ENCODE data around the gene CCHCR1.
"Not testable (repeated sequence)": the region's sequence is repeated elsewhere in the genome, so short reads cannot be mapped to it uniquely, and the experiment has no call there.

Gene CCHCR1

DNA sequence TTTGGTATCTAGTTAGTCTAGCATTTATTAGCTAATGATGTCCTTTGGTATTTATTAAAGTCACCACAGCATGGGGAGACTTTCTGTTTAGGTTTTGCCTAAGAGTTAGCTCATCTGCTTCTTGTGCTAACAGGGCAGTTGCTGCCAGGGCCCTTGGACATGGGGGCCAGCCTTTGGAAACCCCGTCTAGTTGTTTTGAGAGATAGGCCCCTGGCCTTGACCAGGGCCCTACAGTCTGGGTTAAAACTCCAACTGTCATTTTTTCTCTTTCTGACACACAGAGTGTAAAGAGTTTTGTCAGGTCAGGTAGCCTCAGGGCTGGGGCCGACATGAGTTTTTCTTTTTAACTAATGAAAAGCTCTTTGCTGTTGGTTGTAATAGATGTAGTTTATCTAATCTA, 25.7 kb upstream of the CCHCR1 start:
- not testable (repeated sequence) for DNase-seq

- peak; percentile 91 for DNase-seq
These were observed 22.9 kb upstream of the CCHCR1 start for GRCh38 chr6:31180500-31180899.

DNA sequence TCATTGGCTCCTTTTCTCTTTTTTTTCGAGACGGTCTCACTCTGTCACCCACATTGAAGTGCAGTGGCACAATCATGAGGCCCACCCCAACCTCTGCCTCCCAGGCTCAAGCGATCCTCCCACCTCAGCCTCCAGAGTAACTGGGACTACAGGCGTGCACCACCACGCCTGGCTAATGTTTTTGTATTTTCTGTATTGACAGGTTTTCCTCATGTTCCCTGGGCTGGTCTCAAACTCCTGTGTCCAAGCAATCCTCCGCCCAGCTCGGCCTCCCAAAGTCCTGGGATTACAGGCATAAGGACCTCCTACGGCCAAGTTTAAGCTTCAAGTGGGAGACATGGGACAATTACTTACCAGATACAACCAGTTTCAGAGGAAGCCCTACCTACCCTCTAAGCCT, 22.3 kb upstream of the CCHCR1 start:
- DNase-seq: no peak

- DNase-seq: no peak
These were observed 21.4 kb upstream of the CCHCR1 start for GRCh38 chr6:31179042-31179386.

GRCh38 chr6:31178143-31179041, 20.8 kb upstream of the CCHCR1 start:
- no peak for DNase-seq

GRCh38 chr6:31175971-31176370, 18.4 kb upstream of the CCHCR1 start:
- peak; percentile 54 for DNase-seq

GRCh38 chr6:31174378-31174777, 16.8 kb upstream of the CCHCR1 start:
- DNase-seq: no peak

GRCh38 chr6:31173406-31173805, 15.8 kb upstream of the CCHCR1 start:
- DNase-seq: no peak

DNA sequence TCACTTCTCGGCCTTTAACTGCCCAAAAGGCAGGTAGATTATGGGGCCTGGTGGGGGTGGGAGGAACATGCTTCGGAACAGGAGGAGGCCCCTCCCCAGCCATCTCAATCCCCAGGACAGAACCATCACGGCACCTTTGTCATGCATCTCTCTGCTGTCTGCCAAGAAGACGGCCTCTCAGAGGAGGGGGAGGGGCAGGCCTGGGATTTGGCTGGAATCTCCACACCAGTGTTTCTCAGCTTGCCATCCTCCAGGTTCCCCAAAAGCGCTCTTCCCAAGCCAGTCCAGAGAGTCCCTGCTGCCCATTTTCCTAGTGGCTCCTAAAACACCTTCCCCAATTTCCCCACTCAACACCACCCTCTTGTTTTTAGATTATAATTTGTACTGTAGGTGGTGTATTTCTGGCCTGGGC, 15.4 kb upstream of the CCHCR1 start:
- DNase-seq: no peak

- no peak for DNase-seq
These were observed 14.6 kb upstream of the CCHCR1 start for GRCh38 chr6:31171931-31172905.

DNA sequence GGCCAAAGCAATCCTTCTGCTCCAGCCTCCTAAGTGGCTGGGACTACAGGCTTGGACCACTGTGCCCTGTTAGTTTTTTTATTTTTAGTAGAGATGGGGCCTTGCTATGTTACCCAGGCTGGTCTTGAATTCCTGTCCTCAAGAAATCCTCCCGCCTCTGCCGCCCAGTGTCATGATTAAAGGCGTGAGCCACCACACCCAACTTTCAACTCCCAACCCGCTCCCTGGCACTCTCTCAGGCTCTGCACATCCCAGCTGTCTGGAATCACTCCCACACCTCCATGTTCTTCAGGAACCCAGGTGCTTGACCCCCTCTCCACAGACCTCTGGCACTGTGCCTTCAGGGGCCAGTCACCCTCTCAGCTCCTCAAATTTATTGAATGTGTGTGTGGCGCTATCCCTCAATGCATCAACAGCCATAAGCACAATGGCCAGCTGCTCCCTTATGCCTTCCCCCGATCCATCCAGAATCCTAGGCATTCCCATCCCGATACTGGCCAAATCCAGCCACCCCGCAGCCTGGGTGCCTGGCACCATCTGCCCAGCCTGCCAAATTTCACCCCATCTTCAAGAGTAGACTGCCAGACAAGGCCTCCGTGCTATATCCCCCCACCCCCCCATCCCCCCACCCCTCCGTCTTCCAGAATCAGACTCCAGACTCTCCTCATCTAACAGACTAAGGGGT, 13.5 kb upstream of the CCHCR1 start:
- no peak for DNase-seq

DNA sequence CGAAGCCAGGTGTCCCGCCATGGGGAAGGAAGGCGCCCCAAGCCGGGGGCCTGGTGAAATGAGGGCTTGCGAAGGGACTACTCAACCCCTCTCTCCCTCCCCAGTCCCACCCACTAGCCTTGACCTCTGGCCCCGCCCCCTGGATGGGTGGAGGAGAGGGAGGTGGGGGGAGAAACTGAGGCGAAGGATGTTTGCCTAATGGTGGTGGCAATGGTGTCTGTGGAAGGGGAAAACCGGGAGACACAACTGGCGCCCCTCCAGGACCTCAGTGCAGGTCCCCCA, 12.9 kb upstream of the CCHCR1 start, which contains the start of gene POU5F1:
Gene POU5F1, minus strand, starts transcription at position 83 of the 282 bp plus-strand sequence. Its CDS starts 62 bp downstream, at position 21.
- no peak for DNase-seq

DNA sequence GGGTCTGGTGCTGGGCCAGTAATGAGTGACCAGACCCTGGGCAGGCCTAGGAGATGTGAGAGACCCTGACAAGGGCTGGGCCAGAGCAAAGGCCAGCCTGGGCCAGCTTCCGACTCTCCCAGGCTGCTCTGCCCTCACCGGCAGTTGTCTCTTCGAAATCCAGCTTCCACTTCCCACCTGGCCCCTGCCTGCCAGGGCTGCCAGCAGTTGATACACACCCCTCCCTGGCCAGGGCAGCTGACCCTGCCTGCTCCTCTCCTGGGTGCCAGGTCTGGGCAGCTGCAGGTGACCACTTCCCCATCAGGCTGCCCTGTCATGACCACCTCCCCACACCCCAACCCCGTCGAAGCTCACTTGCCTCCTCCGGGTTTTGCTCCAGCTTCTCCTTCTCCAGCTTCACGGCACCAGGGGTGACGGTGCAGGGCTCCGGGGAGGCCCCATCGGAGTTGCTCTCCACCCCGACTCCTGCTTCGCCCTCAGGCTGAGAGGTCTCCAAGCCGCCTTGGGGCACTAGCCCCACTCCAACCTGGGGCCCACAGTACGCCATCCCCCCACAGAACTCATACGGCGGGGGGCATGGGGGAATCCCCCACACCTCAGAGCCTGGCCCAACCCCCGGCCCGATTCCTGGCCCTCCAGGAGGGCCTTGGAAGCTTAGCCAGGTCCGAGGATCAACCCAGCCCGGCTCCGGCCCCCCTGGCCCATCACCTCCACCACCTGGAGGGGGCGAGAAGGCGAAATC, 12.4 kb upstream of the CCHCR1 start:
- not testable (repeated sequence) for DNase-seq

DNA sequence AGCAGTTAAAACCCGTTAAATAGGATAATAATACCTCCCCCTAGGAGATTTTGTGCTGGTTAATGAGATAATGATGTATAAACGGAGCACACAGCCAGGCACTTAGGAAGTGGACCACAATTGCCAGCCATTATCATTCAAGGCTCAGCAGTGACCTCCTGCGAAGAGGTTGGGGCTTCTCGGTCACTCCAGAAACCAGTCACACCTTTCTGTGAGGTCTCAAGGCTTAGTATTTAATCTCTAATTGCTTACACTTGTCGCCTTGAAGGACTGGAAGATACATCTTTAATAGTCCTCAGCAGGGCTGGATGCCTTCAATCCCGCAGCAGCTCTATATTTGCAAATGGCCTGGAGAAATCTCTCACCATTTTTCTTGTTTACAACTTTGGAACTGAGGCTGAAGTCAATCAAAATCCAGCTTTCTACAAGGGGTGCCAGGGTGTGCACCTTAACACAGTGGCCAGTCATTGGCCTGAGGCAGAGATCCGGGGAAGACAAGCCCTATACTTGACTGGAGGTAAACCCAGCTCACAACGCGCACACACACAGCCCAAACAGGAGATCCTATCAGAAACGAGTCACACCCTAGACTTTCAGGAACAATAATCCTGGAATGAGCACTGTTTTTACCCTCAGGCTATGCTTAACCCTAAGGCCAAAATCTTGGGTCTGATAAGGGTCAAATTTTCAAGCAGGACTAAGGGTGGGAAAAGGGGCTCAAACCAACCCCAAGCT, 11.7 kb upstream of the CCHCR1 start:
- DNase-seq: no peak

GRCh38 chr6:31168606-31169005, 11.0 kb upstream of the CCHCR1 start:
- no peak for DNase-seq

DNA sequence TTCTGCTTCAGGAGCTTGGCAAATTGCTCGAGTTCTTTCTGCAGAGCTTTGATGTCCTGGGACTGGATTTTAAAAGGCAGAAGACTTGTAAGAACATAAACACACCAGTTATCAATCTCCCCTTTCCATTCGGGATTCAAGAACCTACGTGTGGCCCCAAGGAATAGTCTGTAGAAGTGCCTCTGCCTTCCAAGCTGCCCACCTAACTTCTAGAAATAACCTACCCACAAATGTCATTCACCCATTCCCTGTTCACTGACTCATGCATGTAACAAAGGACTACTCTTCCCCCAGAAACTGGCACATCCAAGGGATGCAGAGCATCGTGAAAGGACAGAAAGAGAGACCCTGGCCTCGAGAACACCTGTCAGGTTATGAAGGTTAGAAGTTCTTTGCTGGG, 8.4 kb upstream of the CCHCR1 start:
- no peak for DNase-seq

DNA sequence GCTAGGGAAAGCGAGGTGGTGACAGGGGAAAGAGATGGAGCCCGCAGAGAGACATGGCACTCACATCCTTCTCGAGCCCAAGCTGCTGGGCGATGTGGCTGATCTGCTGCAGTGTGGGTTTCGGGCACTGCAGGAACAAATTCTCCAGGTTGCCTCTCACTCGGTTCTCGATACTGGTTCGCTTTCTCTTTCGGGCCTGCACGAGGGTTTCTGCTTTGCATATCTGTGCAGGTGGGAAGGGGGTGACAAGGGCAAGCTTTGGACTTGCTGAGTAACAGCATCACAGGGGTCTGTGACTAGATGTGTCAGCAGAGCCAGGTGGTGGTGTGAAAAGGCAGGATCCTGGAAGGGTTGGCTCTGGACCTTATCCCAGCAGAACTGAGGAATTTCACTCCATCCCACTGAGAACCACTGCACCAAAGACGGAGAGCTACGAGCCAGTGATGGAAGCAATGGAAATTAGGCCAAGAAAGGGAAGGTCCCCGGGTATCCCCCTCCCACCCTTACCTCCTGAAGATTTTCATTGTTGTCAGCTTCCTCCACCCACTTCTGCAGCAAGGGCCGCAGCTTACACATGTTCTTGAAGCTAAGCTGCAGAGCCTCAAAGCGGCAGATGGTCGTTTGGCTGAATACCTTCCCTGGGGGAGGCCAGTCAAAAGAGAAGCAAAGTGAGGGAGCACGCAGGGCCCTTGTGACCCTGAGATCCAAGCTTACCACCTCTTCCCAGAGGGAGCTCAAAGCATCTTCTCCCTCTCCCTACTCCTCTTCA, 7.6 kb upstream of the CCHCR1 start:
- not testable (repeated sequence) for DNase-seq

GRCh38 chr6:31164475-31165063, 7.0 kb upstream of the CCHCR1 start:
- DNase-seq: not testable (repeated sequence)

DNA sequence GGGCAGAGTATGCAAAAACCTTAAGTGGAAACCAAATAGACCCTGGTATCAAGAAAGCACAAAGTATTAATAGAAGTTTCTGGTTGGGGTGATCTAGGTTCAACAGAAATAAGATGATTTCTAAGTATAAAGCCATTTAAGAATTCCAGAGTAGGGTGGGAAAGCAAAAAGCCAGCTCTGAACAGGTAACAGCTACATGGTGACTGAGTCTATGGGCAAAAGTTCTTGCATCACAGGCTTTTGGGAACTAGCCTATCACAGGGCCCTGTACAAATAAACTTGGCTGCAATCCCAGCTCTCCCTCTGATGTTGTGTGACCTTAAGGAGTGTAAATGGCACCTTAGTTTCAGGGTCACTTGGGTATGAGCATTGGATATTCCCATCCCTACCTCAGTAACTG, 6.3 kb upstream of the CCHCR1 start:
- DNase-seq: no peak

DNA sequence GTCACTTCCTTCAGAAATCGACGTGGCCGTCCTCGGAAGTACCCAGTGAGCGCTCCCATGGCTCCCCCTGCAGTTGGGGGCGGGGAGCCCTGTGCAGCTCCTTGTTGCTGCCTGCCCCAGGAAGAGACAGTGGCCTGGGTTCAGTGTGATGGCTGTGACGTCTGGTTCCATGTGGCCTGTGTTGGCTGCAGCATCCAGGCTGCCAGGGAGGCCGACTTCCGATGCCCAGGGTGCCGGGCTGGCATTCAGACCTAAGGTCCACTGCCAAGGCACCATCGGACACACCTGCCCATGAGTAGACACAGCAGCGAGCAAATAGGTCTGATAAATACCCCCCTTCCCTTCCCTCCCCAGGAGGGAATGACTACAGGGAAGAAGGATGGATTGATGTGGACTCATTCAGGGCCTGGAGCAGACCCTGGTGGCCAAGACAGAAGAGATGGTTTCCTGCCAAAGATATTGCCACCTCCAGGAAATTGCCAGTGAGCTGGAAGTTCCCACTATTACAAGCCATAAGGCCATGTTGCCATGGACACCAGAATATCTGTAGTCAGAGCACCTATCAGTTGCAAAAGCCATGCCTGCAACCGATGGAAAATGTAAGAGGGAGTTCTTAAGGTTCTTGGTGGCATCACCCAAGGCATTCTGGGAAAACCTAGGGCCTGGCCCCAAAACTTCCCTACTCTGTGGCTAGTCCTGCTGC, 5.0 kb upstream of the CCHCR1 start:
- no peak for DNase-seq

Data from hematopoietic multipotent progenitor cell treated with erythropoietin and hydrocortisone succinate and interleukin-3 and kit ligand, for 4 days (in vitro differentiated cells).